ENCODE data around the gene HKDC1.

The HKDC1 gene

DNA sequence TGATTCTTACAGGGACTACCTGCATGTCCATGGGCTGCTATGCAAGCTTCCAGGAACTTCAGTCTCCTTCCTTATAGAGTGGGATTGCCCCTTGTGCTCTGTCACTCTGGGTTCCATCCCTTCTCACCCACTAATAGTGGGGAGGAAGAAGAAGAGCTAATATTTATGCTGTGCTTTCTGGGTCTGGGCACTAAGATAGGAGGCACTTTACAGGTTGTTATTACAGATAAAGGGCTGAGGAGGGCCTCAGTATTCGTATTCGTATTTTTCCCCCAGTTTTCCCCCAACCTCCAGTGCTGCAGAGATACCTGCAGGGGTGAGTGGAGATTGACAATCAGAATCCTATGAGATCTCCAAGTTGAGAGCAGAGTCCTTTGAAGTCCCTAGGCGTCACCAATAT, 72.3 kb downstream of the HKDC1 start:
- TF ChIP-seq TAF1 (IDR thresholded peaks at IDR 0.05; ENCODE audit: low read depth) (no peak), ZBTB7A (IDR thresholded peaks at IDR 0.05; ENCODE audit: low read depth) (no peak), RAD21 (IDR thresholded peaks at IDR 0.05; ENCODE audit: low read depth) (no peak), FOXM1 (IDR thresholded peaks at IDR 0.05; ENCODE audit: borderline replicate concordance, low read depth) (no peak), CEBPB (IDR thresholded peaks at IDR 0.05) (no peak), TCF12 (IDR thresholded peaks at IDR 0.05; ENCODE audit: low read depth) (no peak), EP300 (IDR thresholded peaks at IDR 0.05; ENCODE audit: borderline replicate concordance) (no peak), NFIC (IDR thresholded peaks at IDR 0.05) (no peak), EGR1 (IDR thresholded peaks at IDR 0.05) (no peak), CREB1 (IDR thresholded peaks at IDR 0.05; ENCODE audit: low read depth) (no peak), TEAD4 (IDR thresholded peaks at IDR 0.05) (no peak), YY1 (IDR thresholded peaks at IDR 0.05; ENCODE audit: low read depth) (no peak)
- TF ChIP-seq, protein P1, sequence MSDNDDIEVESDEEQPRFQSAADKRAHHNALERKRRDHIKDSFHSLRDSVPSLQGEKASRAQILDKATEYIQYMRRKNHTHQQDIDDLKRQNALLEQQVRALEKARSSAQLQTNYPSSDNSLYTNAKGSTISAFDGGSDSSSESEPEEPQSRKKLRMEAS (IDR thresholded peaks at IDR 0.05) = no peak
- TF ChIP-seq, protein P2, sequence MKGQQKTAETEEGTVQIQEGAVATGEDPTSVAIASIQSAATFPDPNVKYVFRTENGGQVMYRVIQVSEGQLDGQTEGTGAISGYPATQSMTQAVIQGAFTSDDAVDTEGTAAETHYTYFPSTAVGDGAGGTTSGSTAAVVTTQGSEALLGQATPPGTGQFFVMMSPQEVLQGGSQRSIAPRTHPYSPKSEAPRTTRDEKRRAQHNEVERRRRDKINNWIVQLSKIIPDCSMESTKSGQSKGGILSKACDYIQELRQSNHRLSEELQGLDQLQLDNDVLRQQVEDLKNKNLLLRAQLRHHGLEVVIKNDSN (IDR thresholded peaks at IDR 0.05) = no peak
- TF ChIP-seq, protein P3, sequence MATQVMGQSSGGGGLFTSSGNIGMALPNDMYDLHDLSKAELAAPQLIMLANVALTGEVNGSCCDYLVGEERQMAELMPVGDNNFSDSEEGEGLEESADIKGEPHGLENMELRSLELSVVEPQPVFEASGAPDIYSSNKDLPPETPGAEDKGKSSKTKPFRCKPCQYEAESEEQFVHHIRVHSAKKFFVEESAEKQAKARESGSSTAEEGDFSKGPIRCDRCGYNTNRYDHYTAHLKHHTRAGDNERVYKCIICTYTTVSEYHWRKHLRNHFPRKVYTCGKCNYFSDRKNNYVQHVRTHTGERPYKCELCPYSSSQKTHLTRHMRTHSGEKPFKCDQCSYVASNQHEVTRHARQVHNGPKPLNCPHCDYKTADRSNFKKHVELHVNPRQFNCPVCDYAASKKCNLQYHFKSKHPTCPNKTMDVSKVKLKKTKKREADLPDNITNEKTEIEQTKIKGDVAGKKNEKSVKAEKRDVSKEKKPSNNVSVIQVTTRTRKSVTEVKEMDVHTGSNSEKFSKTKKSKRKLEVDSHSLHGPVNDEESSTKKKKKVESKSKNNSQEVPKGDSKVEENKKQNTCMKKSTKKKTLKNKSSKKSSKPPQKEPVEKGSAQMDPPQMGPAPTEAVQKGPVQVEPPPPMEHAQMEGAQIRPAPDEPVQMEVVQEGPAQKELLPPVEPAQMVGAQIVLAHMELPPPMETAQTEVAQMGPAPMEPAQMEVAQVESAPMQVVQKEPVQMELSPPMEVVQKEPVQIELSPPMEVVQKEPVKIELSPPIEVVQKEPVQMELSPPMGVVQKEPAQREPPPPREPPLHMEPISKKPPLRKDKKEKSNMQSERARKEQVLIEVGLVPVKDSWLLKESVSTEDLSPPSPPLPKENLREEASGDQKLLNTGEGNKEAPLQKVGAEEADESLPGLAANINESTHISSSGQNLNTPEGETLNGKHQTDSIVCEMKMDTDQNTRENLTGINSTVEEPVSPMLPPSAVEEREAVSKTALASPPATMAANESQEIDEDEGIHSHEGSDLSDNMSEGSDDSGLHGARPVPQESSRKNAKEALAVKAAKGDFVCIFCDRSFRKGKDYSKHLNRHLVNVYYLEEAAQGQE (IDR thresholded peaks at IDR 0.05; ENCODE audit: low read depth) = no peak

DNA sequence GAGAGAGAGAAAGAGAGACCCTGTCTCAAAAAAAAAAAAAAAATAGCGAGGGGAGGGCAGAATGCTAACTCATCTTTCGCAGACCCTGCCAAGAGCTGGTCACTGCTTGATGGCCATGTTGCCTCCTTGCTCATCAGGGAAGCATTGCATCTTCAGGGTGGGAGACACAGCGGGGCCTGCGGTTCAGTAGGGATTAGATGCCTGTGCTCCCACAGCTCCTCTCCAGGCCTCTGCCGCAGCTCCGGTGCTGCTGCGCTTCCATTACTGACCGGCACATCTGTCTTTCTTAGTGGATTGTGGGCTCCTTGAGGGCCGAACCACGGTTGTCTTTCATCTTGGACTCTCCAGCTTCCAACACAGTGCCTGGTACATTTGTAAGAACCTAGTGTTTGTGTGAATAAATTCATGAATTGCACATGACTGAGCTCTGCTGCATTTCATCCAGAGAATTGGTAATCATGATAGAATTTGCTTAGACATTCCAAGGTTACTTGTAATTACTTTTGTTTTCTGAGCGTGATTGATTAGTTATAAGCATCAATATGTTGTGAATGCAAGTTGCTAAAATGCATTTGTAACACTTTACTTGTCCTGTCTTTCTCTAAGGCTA, 75.0 kb downstream of the HKDC1 start:
- TF ChIP-seq EP300 (IDR thresholded peaks at IDR 0.05; ENCODE audit: borderline replicate concordance) (no peak), TCF12 (IDR thresholded peaks at IDR 0.05; ENCODE audit: low read depth) (no peak)

DNA sequence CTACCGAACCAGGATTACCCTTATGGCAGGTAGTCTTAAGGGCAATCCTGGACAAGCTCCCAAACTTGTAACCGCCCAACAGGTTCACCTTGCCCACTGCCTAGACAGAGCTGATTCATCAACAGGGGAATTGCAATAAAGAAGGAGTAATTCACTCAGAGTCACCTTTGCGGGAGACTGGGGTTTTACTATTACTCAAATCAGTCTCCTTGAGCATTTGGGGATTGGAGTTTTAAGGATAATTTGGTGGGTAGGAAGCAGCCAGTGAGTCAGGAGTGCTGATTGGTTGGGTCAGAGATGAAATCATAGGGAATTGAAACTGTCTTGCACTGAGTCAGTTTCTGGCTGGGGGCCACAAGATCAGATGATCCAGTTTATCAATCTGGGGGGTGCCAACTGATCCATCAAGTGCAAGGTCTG, 83.5 kb downstream of the HKDC1 start:
- TF ChIP-seq RAD21 (IDR thresholded peaks at IDR 0.05; ENCODE audit: low read depth) = no peak
- TF ChIP-seq TCF12 (IDR thresholded peaks at IDR 0.05; ENCODE audit: low read depth) = no peak
- TF ChIP-seq ZBTB7A (IDR thresholded peaks at IDR 0.05; ENCODE audit: low read depth) = no peak
- TF ChIP-seq EP300 (IDR thresholded peaks at IDR 0.05; ENCODE audit: borderline replicate concordance) = no peak
- TF ChIP-seq, protein P2 (IDR thresholded peaks at IDR 0.05) = no peak
- no peak for TF ChIP-seq FOXM1 (IDR thresholded peaks at IDR 0.05; ENCODE audit: borderline replicate concordance, low read depth)
- no peak for TF ChIP-seq NFIC (IDR thresholded peaks at IDR 0.05)
- no peak for TF ChIP-seq TAF1 (IDR thresholded peaks at IDR 0.05; ENCODE audit: low read depth)
- TF ChIP-seq, protein P1 (IDR thresholded peaks at IDR 0.05) = no peak
- TF ChIP-seq TEAD4 (IDR thresholded peaks at IDR 0.05) = no peak
- TF ChIP-seq CREB1 (IDR thresholded peaks at IDR 0.05; ENCODE audit: low read depth) = no peak
- no peak for TF ChIP-seq YY1 (IDR thresholded peaks at IDR 0.05; ENCODE audit: low read depth)
- TF ChIP-seq, protein P3 (IDR thresholded peaks at IDR 0.05; ENCODE audit: low read depth) = no peak
- TF ChIP-seq EGR1 (IDR thresholded peaks at IDR 0.05) = no peak
- TF ChIP-seq CEBPB (IDR thresholded peaks at IDR 0.05) = no peak

DNA sequence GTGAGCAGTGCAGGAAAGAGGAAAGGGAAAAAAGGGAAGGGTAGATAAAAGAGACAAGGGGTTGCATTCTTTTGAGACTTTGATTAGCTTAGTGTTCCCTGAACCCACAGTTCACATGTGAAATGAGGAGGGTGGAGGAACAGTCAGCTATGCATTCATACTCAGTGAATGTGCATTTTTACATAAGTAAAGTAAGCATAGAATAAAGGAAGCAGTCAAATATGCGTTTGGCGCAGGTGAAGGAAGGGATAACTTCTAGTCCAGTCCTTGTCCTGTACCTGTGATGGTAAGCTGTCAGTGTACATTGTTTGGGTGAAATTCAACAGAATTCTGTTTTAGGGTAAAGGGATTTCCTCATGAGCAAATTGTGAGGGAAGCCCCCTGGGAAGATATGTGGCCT, 86.3 kb downstream of the HKDC1 start:
- TF ChIP-seq EGR1 (IDR thresholded peaks at IDR 0.05) = no peak
- TF ChIP-seq TEAD4 (IDR thresholded peaks at IDR 0.05) = no peak
- TF ChIP-seq, protein P3 (IDR thresholded peaks at IDR 0.05; ENCODE audit: low read depth) = no peak
- TF ChIP-seq TCF12 (IDR thresholded peaks at IDR 0.05; ENCODE audit: low read depth) = no peak
- TF ChIP-seq, protein P1 (IDR thresholded peaks at IDR 0.05) = no peak
- no peak for TF ChIP-seq CREB1 (IDR thresholded peaks at IDR 0.05; ENCODE audit: low read depth)
- no peak for TF ChIP-seq CEBPB (IDR thresholded peaks at IDR 0.05)
- TF ChIP-seq, protein P2 (IDR thresholded peaks at IDR 0.05) = no peak
- no peak for TF ChIP-seq YY1 (IDR thresholded peaks at IDR 0.05; ENCODE audit: low read depth)
- no peak for TF ChIP-seq RAD21 (IDR thresholded peaks at IDR 0.05; ENCODE audit: low read depth)
- no peak for TF ChIP-seq NFIC (IDR thresholded peaks at IDR 0.05)
- no peak for TF ChIP-seq EP300 (IDR thresholded peaks at IDR 0.05; ENCODE audit: borderline replicate concordance)
- TF ChIP-seq TAF1 (IDR thresholded peaks at IDR 0.05; ENCODE audit: low read depth) = no peak
- TF ChIP-seq ZBTB7A (IDR thresholded peaks at IDR 0.05; ENCODE audit: low read depth) = no peak
- no peak for TF ChIP-seq FOXM1 (IDR thresholded peaks at IDR 0.05; ENCODE audit: borderline replicate concordance, low read depth)
